ENCODE results near the gene POU2AF3. TPM values are rescaled to one million over a fixed set of nuclear protein-coding genes. Genes with fewer than 3 reads are reported as not detected.
"Not testable (repeated sequence)": the region's sequence is repeated elsewhere in the genome, so short reads cannot be mapped to it uniquely, and the experiment has no call there.

Gene POU2AF3
- total RNA-seq, 1 donor from 2014 or later: 2.6 TPM

- DNase-seq (ENCODE audit: extremely low spot score, unreplicated experiment): no peak
- H3K4me3 Mint-ChIP-seq: no peak overlapping the region
- peaks cover 3% of the 10 kb centered on the region for H3K36me3 Mint-ChIP-seq
- TF ChIP-seq CTCF (conservative IDR thresholded peaks at IDR 0.05): no peak
- peaks cover 4% of the 10 kb centered on the region for H3K27me3 Mint-ChIP-seq
- no peak overlapping the region for H3K27ac Mint-ChIP-seq
- no peaks in the 10 kb centered on the region for H3K9me3 Mint-ChIP-seq
- peaks cover 6% of the 10 kb centered on the region for H3K4me1 Mint-ChIP-seq (ENCODE audit: unreplicated experiment)
These were observed 13.7 kb downstream of the POU2AF3 start for GRCh38 chr11:111312076-111312475.

- Mint-ChIP-seq H3K27ac (no peak overlapping the region), H3K4me1 (ENCODE audit: unreplicated experiment) (peaks cover 3% of the 10 kb centered on the region), H3K4me3 (no peak overlapping the region), H3K27me3 (peaks cover 4% of the 10 kb centered on the region), H3K9me3 (no peaks in the 10 kb centered on the region), H3K36me3 (no peaks in the 10 kb centered on the region)
- no peak for TF ChIP-seq CTCF (conservative IDR thresholded peaks at IDR 0.05)
- DNase-seq (ENCODE audit: extremely low spot score, unreplicated experiment): no peak
These were observed 20.9 kb downstream of the POU2AF3 start for GRCh38 chr11:111319296-111319695.

GRCh38 chr11:111320199-111320598, 21.9 kb downstream of the POU2AF3 start:
- DNase-seq (ENCODE audit: extremely low spot score, unreplicated experiment); H3K9me3 Mint-ChIP-seq; H3K27ac Mint-ChIP-seq; H3K36me3 Mint-ChIP-seq; H3K4me3 Mint-ChIP-seq; H3K27me3 Mint-ChIP-seq; H3K4me1 Mint-ChIP-seq (ENCODE audit: unreplicated experiment): not testable (repeated sequence)

DNA sequence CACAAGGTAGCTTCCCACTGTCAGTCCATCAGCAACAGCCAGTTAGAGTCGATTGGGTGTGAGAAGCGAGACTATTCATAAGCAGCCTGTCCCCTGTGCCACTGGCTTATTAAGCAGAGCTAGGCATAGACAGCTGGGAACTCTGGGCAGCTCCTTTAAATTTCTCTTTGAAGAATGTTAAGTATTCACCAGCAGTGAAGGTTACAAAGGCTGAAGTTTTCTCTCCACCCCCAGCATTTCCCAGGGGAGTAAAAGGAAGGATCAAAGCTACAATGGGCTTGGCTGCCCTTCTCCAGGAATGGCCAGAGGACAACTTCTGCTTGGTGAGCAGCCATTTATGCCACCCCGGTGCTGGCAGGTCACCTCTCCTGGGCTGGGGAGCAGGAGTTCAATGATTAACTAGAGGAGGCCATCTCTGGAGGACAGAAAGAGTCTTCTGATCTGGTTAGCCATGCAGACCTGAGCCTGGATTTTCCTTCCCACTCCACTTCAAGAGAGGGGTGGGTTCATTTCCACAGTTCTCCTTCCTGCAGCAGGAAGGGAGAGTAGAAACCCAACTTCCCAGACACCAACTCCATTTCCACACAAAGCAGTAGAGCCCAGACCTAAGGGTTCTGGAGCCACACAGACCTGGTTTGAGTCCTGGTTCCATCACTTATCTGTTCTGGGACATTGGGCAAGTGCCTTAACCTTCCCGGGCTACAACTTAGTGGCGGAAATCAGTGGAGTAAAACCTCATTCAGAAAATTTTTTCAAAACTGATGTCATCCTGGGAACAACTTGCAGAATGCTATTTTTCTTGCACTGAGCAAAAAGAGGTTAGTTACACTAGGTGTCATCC, 22.6 kb downstream of the POU2AF3 start:
- H3K36me3 Mint-ChIP-seq: no peaks in the 10 kb centered on the region
- DNase-seq (ENCODE audit: extremely low spot score, unreplicated experiment): no peak
- H3K9me3 Mint-ChIP-seq: no peaks in the 10 kb centered on the region
- H3K4me3 Mint-ChIP-seq: no peak overlapping the region
- no peak for TF ChIP-seq CTCF (conservative IDR thresholded peaks at IDR 0.05)
- peaks cover 7% of the 10 kb centered on the region for H3K4me1 Mint-ChIP-seq (ENCODE audit: unreplicated experiment)
- peaks cover 4% of the 10 kb centered on the region for H3K27me3 Mint-ChIP-seq
- H3K27ac Mint-ChIP-seq: no peak overlapping the region

DNA sequence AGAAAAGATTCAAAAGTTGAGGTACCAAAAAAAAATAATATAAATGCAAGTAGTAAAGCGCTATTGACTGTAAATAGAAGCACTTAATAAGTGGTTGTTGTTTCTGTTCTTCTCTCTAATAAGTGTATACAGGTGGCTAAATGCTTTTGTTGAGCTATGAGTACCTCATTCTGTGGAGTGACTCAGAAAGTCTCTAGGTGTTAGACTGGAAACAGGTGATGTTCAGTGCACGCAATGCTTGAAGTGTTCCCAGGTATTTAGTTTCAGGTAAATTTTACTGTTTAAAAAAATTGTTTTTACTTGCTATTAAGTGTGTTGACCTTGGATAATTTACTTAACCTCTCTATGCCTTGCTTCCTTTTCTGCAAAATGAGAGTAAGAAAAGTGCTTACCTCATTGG, 24.2 kb downstream of the POU2AF3 start:
- Mint-ChIP-seq H3K36me3 (no peaks in the 10 kb centered on the region), H3K27me3 (peaks cover 4% of the 10 kb centered on the region), H3K27ac (no peak overlapping the region), H3K9me3 (no peaks in the 10 kb centered on the region), H3K4me1 (ENCODE audit: unreplicated experiment) (peaks cover 7% of the 10 kb centered on the region), H3K4me3 (no peak overlapping the region)
- TF ChIP-seq CTCF (conservative IDR thresholded peaks at IDR 0.05): no peak
- no peak for DNase-seq (ENCODE audit: extremely low spot score, unreplicated experiment)

GRCh38 chr11:111324277-111324720, 26.0 kb downstream of the POU2AF3 start:
- H3K36me3 Mint-ChIP-seq: no peaks in the 10 kb centered on the region
- peaks cover 7% of the 10 kb centered on the region for H3K4me1 Mint-ChIP-seq (ENCODE audit: unreplicated experiment)
- TF ChIP-seq CTCF (conservative IDR thresholded peaks at IDR 0.05): no peak
- H3K9me3 Mint-ChIP-seq: no peaks in the 10 kb centered on the region
- no peak overlapping the region for H3K27ac Mint-ChIP-seq
- no peak overlapping the region for H3K4me3 Mint-ChIP-seq
- no peak for DNase-seq (ENCODE audit: extremely low spot score, unreplicated experiment)
- H3K27me3 Mint-ChIP-seq: no peaks in the 10 kb centered on the region
